ENCODE data around the gene DUSP1.
A peak's percentile ranks its signal among the peaks of the same experiment; 100 is the strongest.

Gene DUSP1

DNA sequence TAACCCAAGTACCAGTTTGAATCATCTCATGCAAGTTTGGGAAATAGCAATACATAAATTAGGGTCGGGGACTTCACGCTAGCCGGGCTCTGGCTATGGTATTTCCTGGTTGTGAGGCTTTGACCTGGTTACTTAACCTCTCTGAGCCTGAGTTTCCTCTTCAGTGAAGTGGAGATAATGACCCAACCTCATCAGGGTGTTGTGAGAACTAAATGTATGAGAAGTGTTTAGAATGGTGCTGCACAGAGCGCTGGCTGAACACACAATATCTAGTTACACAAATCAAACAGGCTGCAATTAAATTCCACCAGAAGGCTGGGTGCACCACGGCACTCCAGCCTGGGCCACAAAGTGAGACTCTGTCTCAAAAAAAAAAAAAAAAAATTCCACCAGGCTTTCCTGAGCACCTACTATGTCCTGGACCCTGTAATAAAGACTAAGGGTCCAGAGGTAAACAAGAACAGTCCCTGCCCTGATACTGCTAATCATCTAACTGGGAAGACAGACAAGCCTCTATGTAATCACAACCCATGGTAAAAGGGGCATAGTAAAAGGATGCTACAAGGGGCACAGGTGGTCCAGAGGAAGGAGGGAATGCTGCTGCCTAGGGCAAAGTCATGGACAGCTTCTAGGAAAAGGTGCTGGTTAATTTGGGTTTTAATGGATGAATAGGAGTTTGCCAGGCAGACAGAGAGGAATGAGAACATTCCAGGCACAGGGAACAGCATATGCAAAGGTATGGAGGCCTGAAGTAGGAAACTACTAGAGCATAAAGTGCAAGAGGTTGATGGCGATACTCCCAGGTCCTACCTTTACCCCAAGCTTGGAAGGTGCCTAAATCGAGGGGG lies 27.7 kb downstream of the DUSP1 start:
- no peak for DNase-seq (ENCODE audit: low read depth)

DNA sequence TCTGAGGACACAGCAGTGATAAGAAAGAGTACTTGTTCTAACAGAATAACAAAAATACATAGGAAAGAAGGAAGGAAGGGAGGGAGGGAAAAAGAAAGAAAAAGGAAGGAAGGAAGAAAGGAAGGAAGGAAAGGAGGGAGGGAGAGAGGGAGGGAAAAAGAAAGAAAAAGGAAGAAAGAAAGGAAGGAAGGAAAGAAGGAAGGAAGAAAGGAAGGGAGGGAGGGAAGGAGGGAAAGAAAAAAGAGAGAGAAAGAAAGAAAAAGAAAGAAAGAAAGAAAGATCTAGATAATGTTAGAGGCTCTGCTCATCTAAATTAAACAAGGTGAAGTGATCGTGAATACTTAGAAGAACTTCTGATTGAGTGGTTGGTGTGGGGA lies 29.8 kb downstream of the DUSP1 start:
- no peak for DNase-seq (ENCODE audit: low read depth)

DNA sequence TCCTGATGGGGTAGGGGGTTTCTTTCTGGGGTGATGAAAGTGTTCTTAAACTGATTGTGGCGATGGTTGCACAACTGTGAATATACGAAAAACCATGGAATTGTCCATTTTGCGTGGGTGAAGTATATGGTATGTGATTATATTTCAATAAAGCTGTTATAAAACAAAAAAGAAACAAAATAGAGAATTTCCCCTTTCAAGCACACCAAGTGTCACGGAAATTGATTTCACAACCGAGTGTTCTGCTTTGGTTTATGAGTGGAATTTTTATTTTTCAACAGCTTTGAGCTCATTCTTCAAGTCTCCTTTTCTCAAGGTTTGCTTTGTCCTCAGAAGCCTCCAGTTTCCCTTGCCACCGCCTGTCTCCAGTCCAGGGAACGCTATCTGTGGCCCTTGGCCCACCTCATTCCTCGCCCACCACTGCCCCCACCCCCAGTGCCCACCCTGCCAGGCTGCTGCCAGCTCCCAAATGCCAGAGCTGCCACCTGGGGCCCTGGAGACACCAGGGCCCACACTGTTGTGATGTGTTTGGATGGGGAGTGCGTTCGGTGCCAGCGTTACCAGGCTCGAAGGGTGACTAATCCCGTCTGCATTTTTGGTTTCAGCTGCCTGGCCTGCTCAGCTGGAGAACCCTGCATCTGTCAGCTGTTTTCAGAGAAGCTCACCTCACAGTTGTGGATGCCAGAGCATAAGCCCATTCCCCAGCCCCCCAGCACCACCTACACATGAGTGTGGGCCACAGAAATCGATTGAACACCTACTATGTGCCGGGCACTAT lies 30.4 kb downstream of the DUSP1 start:
- DNase-seq (ENCODE audit: low read depth): peak; percentile 68

DNA sequence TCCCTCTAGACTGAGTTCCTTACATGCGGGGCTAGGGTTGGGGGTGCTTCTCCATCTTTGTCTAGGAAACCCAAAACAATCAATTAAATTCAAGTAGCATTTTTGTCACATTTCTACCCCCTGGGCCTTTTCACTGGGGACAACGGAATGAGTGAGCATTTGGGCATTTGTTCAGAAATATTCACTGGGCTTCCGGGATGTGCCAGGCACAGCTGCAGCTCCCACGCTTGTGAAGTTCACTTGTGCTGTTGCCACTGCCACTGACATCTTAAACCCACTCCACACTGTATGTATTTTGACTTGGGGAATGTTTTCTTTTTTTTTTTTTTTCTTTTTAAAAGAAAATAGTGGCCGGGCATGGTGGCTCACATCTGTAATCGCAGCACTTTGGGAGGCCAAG lies 31.6 kb downstream of the DUSP1 start:
- no peak for DNase-seq (ENCODE audit: low read depth)

DNA sequence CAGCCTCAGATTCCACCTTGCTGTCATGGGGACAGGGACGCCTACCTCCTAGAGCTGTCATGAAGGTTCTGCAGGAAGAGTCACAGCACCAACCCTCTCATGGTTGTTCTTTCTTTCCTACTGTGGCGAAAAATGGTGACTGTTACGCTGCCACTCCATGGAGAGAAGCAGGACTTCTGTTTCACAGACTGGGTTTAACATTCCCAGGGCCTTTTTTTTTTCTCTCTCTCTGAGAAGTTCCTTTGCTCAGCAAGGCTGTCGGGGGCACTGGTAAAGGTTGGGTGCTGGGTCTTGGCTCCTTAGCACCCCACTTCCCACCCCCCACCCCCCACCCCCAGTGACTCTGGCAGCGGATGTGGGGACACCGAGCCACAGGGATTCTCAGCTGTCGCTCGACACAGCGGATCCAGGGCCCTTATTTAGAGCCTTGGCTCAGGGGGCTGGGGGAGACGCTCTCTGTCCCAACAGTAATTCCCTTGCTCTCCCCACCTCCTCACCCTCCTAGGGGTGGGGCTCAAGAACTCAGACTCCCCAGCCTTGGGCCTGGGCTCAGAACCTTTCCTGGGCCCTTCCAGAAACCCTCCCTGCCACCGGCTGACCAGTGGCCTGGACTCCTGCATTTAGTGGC lies 34.4 kb downstream of the DUSP1 start:
- DNase-seq (ENCODE audit: low read depth): no peak

DNA sequence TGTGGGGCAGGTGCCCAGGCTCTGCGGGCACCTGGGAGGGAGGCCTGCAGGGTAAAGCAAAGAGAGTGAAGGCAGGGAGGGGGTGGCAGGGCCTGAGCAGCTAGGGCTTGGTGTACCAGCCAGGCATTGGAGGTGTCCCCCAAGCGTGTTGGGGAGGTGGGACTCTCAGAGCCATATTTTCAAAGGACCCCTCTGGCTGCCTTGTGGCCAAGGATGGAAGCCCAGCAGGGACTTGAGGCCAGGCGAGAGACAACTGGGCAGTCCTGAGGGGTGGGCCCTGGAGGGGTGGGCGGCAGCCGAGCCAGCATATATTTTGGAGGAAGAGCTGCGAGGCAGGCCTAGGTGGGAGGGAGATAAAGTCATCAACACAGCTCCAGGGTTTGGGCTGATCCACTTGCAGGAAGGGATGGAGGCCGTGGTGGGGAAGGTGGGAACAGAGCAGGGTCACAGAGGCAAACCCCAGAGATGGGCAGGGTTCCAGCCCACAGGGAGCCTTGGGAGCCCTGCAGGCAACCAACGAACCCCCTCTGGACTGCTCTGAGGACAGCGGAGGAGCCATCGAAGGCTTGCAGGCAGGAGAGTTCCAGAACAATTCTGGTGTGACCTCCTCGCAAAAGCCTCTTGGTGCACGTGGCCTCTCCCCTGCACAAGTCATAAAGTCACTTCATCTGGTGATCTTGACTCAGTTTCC lies 35.7 kb downstream of the DUSP1 start:
- no peak for DNase-seq (ENCODE audit: low read depth)

DNA sequence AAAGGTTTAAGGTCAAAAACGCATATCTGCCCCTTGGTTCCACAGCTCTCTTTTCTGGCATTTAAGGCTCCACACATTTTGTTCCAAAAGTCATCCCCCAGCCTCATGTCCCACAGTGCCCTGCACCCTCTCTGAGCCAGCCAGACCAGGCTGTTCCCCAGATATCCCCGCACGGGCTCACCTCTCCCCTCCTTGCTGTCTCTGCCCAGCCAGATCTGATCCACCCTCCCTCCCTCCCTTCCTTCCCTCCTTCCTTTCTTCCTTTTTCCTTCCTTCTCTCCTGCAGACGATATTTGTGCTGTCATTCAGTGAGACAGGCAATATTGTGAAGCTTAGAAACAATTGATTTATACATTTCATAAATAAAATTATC lies 37.0 kb downstream of the DUSP1 start:
- no peak for DNase-seq (ENCODE audit: low read depth)

DNA sequence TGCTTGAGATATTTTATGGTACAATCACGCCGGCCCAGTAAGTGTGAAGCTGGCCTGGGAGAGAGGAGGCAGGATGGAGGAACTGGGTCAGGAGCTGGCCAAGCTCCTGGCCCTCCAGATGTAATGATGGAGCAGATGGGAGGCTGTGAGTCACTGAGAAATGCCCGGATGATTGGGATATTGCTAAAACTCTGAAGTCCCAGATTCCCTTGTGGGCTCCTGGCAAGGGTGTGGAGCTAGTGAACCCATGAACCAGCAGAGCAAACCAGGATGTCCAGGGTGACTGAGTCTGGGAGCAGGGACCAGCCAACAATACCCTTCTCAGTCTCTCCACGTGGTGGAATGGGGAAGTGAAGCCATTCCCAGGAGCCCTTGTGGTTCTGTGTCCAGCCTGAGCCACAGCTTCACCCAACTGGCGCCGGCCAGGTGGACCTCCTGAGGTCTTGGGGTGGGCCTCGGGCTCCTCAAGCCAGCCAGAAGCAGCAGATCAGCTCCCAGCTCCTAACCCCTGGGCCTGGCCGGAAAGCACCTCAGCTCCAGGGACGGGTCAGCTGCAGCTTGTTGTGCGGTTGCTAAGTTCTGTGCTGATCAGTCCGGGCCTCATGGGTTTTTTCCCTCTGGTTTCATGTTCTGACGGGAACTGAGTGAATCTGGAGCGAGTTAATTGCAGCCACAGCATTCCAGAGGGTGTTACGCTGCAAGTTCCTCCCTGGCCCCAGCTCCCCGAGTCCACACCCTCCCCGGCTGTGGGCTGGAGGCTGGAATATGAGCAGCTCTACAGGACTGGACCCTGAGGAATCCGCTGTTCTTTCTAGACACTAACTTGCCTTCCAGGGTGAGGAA lies 37.6 kb downstream of the DUSP1 start:
- DNase-seq (ENCODE audit: low read depth): peak; percentile 97

DNA sequence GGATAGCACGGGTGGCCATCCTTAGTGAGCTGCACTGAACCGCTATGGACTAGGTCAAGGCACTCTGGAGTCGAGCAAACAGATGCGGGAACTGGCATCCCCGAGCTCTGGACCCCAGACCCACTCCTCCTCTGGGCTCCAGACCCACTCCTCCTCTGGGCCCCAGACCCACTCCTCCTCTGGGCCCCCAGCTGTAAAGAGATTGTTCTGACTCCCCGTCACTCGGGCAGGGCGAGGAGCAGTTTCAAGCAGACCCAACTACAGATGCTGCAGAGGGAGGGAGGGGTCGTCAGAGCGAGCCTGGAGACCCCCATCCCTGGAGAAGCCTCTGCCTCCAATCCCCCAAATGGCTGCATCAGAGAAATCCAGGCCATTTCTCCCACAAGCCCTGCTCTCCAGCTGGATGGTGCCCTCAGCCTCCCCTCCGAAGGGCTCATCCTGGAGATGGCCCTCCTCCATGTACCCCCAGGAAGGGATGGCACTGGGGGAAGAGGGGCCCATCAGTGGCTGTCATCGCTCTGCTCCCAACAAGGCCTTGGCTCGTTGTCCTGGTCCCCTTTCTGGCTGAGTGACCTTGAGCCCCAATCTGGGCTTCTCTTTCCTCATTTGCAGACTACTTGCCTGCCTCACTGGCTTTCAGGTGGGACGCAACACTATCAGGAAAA lies 38.7 kb downstream of the DUSP1 start:
- DNase-seq (ENCODE audit: low read depth): no peak

DNA sequence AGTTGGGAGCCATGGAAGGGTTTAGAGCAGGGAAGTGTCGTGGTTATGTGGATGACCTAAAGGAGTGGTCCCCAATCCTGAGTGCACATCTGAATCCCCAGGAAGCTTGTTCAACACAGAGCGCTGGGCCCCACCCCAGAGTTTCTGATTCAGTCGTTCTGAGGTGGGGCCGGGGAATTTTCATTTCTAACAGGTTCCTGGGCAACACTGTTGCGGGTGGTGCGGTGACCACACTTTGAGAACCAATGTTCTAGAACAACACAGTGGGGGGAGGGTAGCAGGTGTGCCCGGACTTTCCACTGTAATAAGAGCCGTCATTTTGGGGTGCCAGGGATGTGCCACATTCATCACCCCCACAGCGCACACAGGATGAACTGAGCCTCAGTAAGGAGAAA lies 39.3 kb downstream of the DUSP1 start:
- no peak for DNase-seq (ENCODE audit: low read depth)

DNA sequence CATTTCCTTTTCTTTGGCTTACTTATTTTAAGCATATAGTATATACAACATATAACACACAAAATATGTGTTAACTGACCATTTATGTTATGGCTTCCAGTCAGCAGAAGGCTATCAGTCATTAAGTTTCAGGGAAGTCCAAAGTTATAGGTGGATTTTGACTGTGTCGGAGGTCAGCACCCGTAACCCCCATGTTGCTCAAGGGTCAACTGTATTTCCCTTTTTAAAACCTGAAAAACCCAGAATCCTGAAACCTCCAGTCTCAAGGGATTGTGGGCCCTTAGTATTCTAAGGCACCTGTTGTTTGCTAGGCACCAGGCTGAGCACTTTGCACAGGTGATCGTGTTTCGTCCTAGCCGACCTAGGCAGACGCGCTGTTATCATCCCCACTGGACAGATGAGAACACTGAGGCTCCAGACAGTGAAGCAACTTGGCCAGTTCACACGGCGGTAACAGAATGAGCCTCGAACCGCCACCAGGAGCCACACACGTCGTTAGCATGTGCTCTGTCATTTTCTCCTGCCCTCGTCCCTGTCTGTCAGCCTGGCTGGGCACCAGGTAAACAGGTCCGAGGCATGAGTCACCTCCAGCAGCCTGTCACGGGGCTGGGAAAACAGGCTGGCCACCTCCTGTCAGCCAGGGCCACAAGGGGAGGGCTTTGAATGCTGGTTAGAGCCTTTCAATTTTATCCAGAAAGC lies 39.9 kb downstream of the DUSP1 start:
- DNase-seq (ENCODE audit: low read depth): no peak

DNA sequence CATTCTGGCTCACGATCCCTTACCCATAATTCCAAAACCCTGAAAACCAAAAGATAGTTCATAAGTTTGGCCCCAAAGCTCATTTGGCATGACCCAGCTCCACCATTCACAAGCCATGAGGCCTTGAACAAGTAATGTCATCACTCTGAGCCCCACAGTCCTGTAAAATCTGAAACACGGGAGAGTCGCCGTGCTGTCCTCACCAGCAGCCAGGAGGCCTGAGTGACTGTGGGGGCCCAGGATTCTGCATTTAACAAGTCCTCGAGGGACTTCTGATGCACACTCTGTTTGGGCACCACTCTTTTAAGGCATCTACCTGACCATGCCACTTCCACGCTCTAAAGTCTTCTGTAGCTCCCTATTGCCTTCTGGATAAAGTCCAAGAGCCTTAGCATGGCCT lies 40.8 kb downstream of the DUSP1 start:
- DNase-seq (ENCODE audit: low read depth): no peak

DNA sequence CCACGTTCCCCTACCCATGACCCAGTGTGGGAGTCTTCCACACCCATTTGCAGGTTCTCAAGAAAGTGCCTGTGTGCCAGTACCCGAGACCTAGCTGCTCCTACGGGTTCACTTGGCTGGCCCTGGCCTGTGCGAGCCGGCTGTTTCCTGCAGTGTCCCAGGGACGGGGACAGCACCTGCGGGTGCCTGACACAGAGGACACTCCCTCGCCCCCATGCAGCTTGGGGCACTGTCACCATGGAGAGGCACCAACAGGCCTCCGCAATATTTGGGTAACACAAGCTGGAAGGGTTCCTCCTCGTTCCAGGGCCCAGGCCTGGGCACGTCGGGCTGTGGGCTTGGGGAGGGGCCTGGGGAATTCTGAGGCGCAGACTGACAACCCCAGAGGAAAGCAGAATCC lies 41.4 kb downstream of the DUSP1 start:
- no peak for DNase-seq (ENCODE audit: low read depth)

DNA sequence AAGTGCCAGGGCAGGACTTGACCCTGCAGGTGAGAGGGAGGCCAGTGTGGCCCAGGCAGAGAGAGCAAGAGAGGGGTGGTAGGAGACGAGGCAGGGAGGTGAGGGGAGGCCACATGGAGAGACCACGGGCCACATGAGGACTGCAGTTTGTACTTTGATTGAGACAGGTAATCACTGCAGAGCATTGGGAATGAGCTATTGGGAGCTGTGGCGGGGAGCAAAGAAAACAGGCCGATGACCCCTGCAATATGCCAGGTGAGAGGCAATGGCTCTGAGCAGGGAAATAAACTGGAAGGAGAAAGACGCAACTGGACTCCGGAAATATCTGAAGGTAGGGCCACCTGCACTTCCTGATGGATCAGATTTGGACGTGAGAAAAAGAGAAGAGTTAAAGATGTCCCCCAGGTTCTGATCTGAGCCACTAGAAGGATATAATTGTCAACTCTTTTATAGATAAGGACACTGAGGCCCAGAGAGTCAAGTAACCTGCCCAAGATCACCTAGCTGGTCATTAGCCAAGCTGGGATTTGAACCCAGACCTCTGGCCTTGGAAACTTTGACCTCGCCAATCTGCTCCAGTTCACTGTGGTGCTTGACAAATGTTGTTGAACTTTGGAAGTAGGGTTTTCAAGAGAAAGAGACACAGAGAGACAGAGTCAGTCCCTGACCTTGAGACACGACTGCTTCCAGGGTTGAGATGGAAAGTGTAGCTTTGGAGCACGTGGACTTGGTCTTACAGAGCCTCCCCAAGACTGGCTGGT lies 42.3 kb downstream of the DUSP1 start:
- DNase-seq (ENCODE audit: low read depth): no peak

DNA sequence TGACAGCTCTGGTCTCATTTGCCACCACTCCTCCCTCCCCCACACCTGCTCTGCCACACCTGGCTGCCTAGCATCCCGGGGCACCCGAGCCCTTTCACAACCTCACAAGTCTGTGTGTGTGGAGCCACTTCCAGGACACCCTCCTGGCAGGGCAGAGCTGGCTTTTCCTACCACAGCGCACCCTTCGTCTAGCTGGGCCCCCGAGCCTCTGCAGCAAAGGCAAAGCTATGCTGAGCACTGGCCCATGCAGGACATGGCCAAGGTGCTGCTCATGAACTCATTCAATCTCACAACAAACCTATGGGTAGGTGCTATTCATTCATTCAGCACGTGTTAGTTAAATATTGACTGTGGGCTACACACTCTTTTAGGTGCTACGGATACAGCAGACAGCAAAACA lies 43.4 kb downstream of the DUSP1 start:
- DNase-seq (ENCODE audit: low read depth): no peak

DNA sequence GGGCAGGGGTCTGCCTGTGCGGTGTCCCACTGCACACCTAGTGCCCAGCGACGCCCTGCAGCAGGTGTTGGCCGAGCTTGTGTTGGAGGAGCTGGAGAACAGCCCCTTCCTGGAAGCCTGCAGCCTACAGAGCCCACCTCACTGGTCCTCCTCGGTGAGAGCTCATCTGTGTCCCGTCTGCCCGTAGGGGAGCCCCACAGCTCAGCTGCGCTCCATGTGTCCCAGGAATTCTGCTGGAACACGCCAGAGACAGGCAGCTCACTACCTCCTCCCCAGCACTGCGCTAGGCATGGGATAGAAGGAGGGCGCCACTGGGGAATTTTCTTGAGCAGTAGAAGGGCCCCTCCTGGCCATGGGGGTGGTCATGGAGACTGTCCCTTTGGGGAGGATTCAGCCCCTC lies 44.0 kb downstream of the DUSP1 start:
- no peak for DNase-seq (ENCODE audit: low read depth)

DNA sequence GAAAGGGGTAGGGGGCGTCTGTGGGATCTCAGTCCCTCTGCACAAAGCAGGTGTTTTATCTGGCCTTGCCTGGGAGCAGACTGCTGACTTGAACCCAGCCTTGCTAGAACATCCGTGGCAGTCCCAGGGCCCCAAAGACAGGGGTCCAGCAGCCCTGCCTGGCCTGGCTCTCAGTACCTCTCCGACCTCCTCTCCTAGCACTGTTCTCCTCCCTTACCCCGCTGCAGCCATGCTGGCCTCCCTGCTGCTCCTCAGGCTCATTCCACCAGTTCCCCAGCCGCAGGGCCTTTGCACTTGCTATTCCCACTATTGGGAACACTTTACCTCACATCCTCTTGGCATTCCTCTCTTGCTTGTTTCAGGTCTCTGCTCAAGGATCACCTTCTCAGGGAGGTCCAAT lies 45.2 kb downstream of the DUSP1 start:
- DNase-seq (ENCODE audit: low read depth): no peak

DNA sequence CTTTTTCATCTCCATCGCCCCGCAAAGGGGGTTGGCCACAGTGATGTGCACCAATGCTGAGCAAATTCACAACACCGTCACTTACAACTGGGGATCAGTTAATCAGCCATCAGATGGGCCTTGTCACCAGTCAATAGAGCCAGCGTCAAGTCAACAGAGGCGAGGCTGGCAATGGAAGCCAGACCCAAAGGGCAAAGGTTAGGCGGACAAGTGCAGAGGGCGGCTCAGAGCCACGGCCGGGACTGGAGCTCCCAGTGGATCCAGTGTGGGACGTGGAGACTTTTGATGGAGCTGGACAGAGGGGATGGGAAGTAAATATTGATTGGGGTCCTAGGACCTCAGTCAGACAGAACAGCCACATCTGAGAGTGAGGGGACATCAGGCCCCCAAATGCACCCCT lies 45.7 kb downstream of the DUSP1 start:
- DNase-seq (ENCODE audit: low read depth): no peak
